Glutamatergic neuron (in vitro differentiated cells): Measurements from ENCODE around the gene CLCN5. TPM values are rescaled to one million over a fixed set of nuclear protein-coding genes. Genes with fewer than 3 reads are reported as not detected.
A peak's percentile ranks its signal among the peaks of the same experiment; 100 is the strongest.

Experiments used
- DNase-seq: peaks from one replicate; pipeline ENCODE4 v3.0.0; 2022
- H3K27ac Mint-ChIP-seq: one replicate; pipeline ENCODE4 v1.8.0; 2020; ENCODE audit warnings: mild to moderate bottlenecking, mixed read lengths, inconsistent platforms; ENCODE audit not compliant: unreplicated experiment
- H3K27me3 Mint-ChIP-seq: one replicate; pipeline ENCODE4 v1.8.0; 2020; ENCODE audit warnings: mild to moderate bottlenecking, moderate library complexity, mixed read lengths, inconsistent platforms; ENCODE audit not compliant: unreplicated experiment
- H3K36me3 Mint-ChIP-seq: one replicate; pipeline ENCODE4 v1.8.0; 2020; ENCODE audit warnings: mild to moderate bottlenecking, mixed read lengths, inconsistent platforms; ENCODE audit not compliant: unreplicated experiment
- H3K4me1 Mint-ChIP-seq: one replicate; pipeline ENCODE4 v1.8.0; 2020; ENCODE audit warnings: mild to moderate bottlenecking, low read depth, mixed read lengths, inconsistent platforms; ENCODE audit not compliant: unreplicated experiment
- H3K4me3 Mint-ChIP-seq: one replicate; pipeline ENCODE4 v1.8.0; 2020; ENCODE audit warnings: mild to moderate bottlenecking, mixed read lengths, inconsistent platforms; ENCODE audit not compliant: unreplicated experiment
- H3K9me3 Mint-ChIP-seq: one replicate; pipeline ENCODE4 v1.8.0; 2020; ENCODE audit warnings: mild to moderate bottlenecking, moderate library complexity, mixed read lengths, inconsistent platforms; ENCODE audit not compliant: unreplicated experiment
- CTCF ChIP-seq: fragments of 200-600 bp; sonication (generic); IDR thresholded peaks from one replicate; pipeline ENCODE4 v1.5.0; 2021; ENCODE audit not compliant: partially characterized antibody, unreplicated experiment
- total RNA-seq: library from RNA; stranded (reverse); fragmentation: NEBNext Ultra II Directional; extraction: Animal tissue kit (Norgen Biotek cat#: 25700); gene quantifications from one replicate; pipeline ENCODE4 v1.2.1, GENCODE V29; 2021; ENCODE audit not compliant: unreplicated experiment

Gene CLCN5
- total RNA-seq, 1 donor from 2014 or later, result 34.7 TPM

- peaks cover 2% of the 10 kb centered on the region for H3K9me3 Mint-ChIP-seq
- H3K27ac Mint-ChIP-seq, result peak overlapping the region; percentile 86
- DNase-seq, result no peak
- H3K4me1 Mint-ChIP-seq, result peaks cover 10% of the 10 kb centered on the region
- no peaks in the 10 kb centered on the region for H3K27me3 Mint-ChIP-seq
- H3K4me3 Mint-ChIP-seq, result peak overlapping the region; percentile 22
- no peak for TF ChIP-seq CTCF
- no peaks in the 10 kb centered on the region for H3K36me3 Mint-ChIP-seq
Observed at GRCh38 chrX:49951524-49952193, 29.3 kb downstream of the CLCN5 start.

GRCh38 chrX:49956313-49956712 lies 33.9 kb downstream of the CLCN5 start:
- H3K9me3 Mint-ChIP-seq, result peaks cover 2% of the 10 kb centered on the region
- no peak for DNase-seq
- no peaks in the 10 kb centered on the region for H3K27me3 Mint-ChIP-seq
- no peaks in the 10 kb centered on the region for H3K36me3 Mint-ChIP-seq
- H3K4me3 Mint-ChIP-seq, result no peak overlapping the region
- peaks cover 6% of the 10 kb centered on the region for H3K4me1 Mint-ChIP-seq
- TF ChIP-seq CTCF, result no peak
- H3K27ac Mint-ChIP-seq, result no peak overlapping the region

- no peak for DNase-seq
- Mint-ChIP-seq H3K9me3 (peaks cover 2% of the 10 kb centered on the region), H3K4me1 (no peaks in the 10 kb centered on the region), H3K36me3 (no peaks in the 10 kb centered on the region), H3K27me3 (no peaks in the 10 kb centered on the region), H3K4me3 (no peak overlapping the region), H3K27ac (no peak overlapping the region)
- no peak for TF ChIP-seq CTCF
Observed at GRCh38 chrX:49958727-49959485, 36.5 kb downstream of the CLCN5 start.

- Mint-ChIP-seq H3K27ac (no peak overlapping the region), H3K36me3 (no peaks in the 10 kb centered on the region), H3K4me1 (no peaks in the 10 kb centered on the region), H3K4me3 (no peak overlapping the region), H3K27me3 (no peaks in the 10 kb centered on the region), H3K9me3 (peaks cover 2% of the 10 kb centered on the region)
- no peak for DNase-seq
- TF ChIP-seq CTCF, result no peak
Observed at GRCh38 chrX:49959602-49960001, 37.2 kb downstream of the CLCN5 start.

GRCh38 chrX:49960061-49960460 lies 37.7 kb downstream of the CLCN5 start:
- Mint-ChIP-seq H3K4me1 (peaks cover 2% of the 10 kb centered on the region), H3K9me3 (peaks cover 2% of the 10 kb centered on the region), H3K27ac (no peak overlapping the region), H3K4me3 (no peak overlapping the region), H3K36me3 (no peaks in the 10 kb centered on the region), H3K27me3 (no peaks in the 10 kb centered on the region)
- no peak for DNase-seq
- TF ChIP-seq CTCF, result no peak
